Liver (tissue), 3 donors: ENCODE results near the gene RNFT2.

ENCODE experiments used
- TAF1 ChIP-seq: conservative IDR thresholded peaks from 2 replicates; pipeline ENCODE4 v1.6.1; 2016; ENCODE audit warnings: antibody characterized with exemption, mild to moderate bottlenecking
- YY1 ChIP-seq: IDR thresholded peaks from 2 replicates; pipeline ENCODE4 v1.6.1; 2016; ENCODE audit warnings: antibody characterized with exemption, mild to moderate bottlenecking
- TF ChIP-seq, protein P1 (sequence below): fragments of 150-350 bp; IDR thresholded peaks from 2 replicates; pipeline ENCODE4 v1.5.1; 2017; ENCODE audit warnings: improper control_type of control experiment, low read depth, low read length; ENCODE audit not compliant: missing input control
- donor health status: healthy.
- donor health status: healthy.

DNA sequence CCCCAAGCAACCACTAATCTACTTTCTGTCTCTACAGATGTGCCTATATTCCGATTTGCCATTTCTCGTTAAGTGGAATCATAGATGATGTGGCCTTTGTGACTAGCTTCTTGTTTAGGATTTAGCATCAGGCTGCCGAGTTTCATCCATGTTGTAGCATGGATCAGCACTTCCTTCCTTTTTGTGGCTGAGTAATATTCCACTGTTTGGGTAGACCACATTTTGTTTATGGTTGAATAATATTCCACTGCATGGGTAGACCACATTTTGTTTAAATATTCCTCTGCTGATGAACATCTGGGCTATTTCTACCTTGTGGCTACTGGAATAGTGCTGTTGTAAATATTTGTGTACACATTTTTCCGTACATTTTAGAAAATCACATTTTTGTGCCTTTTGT is 36.7 kb upstream of the RNFT2 start:
- TF ChIP-seq TAF1 (no peak), YY1 (no peak)
- TF ChIP-seq, protein P1, sequence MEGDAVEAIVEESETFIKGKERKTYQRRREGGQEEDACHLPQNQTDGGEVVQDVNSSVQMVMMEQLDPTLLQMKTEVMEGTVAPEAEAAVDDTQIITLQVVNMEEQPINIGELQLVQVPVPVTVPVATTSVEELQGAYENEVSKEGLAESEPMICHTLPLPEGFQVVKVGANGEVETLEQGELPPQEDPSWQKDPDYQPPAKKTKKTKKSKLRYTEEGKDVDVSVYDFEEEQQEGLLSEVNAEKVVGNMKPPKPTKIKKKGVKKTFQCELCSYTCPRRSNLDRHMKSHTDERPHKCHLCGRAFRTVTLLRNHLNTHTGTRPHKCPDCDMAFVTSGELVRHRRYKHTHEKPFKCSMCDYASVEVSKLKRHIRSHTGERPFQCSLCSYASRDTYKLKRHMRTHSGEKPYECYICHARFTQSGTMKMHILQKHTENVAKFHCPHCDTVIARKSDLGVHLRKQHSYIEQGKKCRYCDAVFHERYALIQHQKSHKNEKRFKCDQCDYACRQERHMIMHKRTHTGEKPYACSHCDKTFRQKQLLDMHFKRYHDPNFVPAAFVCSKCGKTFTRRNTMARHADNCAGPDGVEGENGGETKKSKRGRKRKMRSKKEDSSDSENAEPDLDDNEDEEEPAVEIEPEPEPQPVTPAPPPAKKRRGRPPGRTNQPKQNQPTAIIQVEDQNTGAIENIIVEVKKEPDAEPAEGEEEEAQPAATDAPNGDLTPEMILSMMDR: no peak
